ACC112 (cell line): Measurements from ENCODE around the gene ENO2.

Source experiments
- H2AFZ ChIP-seq: fragments of 200-600 bp; sonication (generic); one replicate; pipeline ENCODE4 v1.6.0; 2017; ENCODE audit warnings: antibody characterized with exemption, low read length; ENCODE audit not compliant: unreplicated experiment
- H3K27ac ChIP-seq: fragments of 200-600 bp; sonication (generic); 2 replicates; pipeline ENCODE4 v1.5.1; 2014; ENCODE audit warnings: low read depth, mild to moderate bottlenecking, antibody characterized with exemption, low read length, moderate library complexity
- H3K27me3 ChIP-seq: fragments of 200-600 bp; sonication (generic); 2 replicates; pipeline ENCODE4 v1.6.1; 2014; ENCODE audit warnings: mild to moderate bottlenecking, antibody characterized with exemption, low read length, moderate library complexity, mixed read lengths; ENCODE audit not compliant: insufficient read depth
- H3K36me3 ChIP-seq: fragments of 200-600 bp; sonication (generic); 2 replicates; pipeline ENCODE4 v1.6.1; 2016; ENCODE audit warnings: mild to moderate bottlenecking, antibody characterized with exemption, low read length, moderate library complexity, mixed read lengths; ENCODE audit not compliant: insufficient read depth
- H3K4me1 ChIP-seq: fragments of 200-600 bp; sonication (generic); one replicate; pipeline ENCODE4 v1.6.1; 2016; ENCODE audit warnings: low read length, mixed read lengths; ENCODE audit not compliant: insufficient read depth, unreplicated experiment, control insufficient read depth
- H3K4me3 ChIP-seq: fragments of 200-600 bp; sonication (generic); 2 replicates; pipeline ENCODE4 v1.5.1; 2014; ENCODE audit warnings: mild to moderate bottlenecking, low read depth, low read length
- H3K79me2 ChIP-seq: fragments of 200-600 bp; sonication (generic); one replicate; pipeline ENCODE4 v1.6.0; 2016; ENCODE audit warnings: low read length; ENCODE audit not compliant: control insufficient read depth, unreplicated experiment, insufficient read depth

ENO2 gene

GRCh38 chr12:6925540-6926279, 11.3 kb downstream of the ENO2 start:
- peaks cover 38% of the 10 kb centered on the region for H3K79me2 ChIP-seq
- peaks cover 38% of the 10 kb centered on the region for H3K4me1 ChIP-seq
- H3K4me3 ChIP-seq, result peak overlapping the region; percentile 83
- H2AFZ ChIP-seq, result no peak overlapping the region
- H3K27me3 ChIP-seq, result no peaks in the 10 kb centered on the region
- no peaks in the 10 kb centered on the region for H3K36me3 ChIP-seq
- peak overlapping the region; percentile 85 for H3K27ac ChIP-seq

DNA sequence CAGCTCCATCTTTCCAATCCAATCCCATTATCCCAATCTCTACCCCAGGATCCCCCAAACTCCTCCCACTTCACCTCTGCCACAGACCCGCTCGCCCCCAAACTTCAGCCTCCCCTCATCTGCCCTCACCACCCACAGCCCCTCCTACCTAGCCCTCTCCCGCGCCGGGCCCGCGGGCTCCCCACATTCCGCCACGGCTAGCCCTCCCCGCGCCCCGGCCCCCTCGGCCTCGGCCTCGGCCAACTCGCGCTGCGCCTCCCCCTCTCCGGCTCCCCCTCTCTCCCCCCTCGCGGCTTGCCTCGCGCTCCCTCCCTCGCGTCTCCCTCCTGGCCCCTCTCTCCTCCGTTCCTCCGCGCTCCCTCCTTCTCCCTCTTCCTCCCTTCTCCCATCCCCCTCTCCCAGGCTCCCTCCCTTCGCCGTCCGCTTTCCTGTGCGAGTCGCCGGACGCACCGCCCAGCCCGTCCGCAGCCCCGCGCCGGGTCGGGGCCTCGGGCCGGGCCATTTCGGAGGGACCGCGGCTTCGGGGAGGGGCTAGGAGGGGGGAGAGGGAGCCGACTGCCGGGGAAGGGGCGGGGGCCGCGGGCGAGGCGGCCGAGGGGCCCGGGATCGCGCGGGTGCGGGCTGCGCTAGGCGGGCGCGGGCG, 13.1 kb downstream of the ENO2 start, which contains the start of gene ATN1:
Gene ATN1 (plus strand): TSS at position 581 of the 643 bp plus-strand sequence. CDS start 6,043 bp downstream, outside the sequence.
- no peaks in the 10 kb centered on the region for H3K27me3 ChIP-seq
- H3K36me3 ChIP-seq, result peaks cover 3% of the 10 kb centered on the region; the same call in 1 of the 2 replicates
- H3K4me1 ChIP-seq, result peaks cover 48% of the 10 kb centered on the region
- peak within 1 kb of the TSS; percentile 99 for H3K4me3 ChIP-seq
- peak within 1 kb of the TSS; percentile 41 for H2AFZ ChIP-seq
- H3K79me2 ChIP-seq, result peaks cover 49% of the 10 kb centered on the region
- peak within 1 kb of the TSS; percentile 85 for H3K27ac ChIP-seq

DNA sequence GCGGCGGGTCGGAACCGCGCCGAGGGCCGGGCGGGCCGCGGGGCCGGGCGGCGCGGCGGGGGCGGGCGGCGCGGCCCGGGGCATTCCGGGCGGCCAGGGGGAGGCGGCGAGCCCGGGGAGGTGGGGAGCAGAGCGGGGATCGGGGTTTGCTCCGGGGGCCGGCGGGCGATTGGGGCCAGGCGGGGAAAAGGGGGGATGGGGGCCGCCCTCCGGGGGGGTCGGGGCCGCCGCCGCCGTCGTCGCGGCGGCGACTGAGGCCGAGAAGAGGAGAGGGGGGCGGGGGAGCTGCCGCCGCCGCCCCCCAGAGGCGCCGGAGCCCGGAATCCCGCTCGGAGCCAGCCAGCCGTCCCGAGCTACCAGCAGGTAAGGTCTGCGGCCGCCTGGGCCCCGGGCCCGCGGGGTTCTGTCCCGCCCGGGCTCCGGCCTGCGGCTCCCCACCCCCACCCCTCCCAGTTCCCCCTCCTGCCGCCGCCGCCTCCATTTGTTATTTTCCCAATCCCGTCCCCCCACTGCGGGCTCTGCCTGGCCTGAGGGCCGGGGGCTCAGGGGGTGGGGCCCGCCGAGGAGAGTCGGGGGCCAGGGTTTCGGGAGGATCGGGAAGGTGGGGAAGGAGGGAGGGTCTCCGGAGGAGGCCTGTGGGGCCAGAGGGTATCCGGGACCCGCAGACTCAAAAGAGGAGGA, 13.8 kb downstream of the ENO2 start:
- Histone ChIP-seq H3K27ac (peak overlapping the region; percentile 56), H3K79me2 (peaks cover 54% of the 10 kb centered on the region)

DNA sequence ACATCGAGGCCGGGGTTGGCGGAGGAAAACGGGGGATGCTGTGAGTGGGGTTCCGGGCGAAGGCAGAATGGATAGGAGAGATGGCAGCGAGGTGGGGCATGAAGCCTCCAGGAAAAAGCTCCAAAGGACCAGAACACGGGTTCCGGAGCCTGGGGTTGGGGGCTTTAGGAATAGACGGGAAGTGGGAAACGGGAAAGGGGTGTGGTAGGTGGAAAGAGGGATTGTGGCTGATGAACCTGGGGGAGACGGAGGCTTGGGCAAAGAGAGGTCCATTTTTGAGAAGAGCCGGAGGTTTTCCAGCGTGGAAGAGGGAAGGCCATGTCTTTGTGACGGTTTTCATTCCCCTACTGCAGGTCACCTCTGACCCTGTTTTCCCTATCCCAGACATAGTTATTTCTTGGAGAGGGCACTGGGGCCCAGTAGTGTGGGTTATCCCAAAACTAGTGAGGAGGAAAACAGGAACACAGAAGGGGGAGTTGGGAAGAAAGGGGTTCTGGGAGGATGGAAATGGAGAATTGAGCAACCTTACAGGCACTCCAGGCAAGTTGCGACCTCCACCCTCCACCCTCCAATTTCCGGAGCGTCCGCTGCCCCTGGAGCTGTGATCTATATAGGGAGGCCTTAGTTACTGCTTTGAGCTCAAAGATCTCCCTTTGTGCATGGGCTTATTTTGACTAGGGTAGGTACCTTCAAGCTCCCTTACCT, 14.5 kb downstream of the ENO2 start:
- H3K79me2 ChIP-seq, result peaks cover 57% of the 10 kb centered on the region
- peaks cover 61% of the 10 kb centered on the region for H3K4me1 ChIP-seq
- peak overlapping the region; percentile 56 for H3K27ac ChIP-seq
- no peak overlapping the region for H2AFZ ChIP-seq
- H3K36me3 ChIP-seq, result peaks cover 7% of the 10 kb centered on the region; the same call in 1 of the 2 replicates
- H3K4me3 ChIP-seq, result peak overlapping the region; percentile 99
- no peaks in the 10 kb centered on the region for H3K27me3 ChIP-seq

More for the DNA sequence above, 13.8 kb downstream of the ENO2 start:
- Histone ChIP-seq H3K36me3 (peaks cover 7% of the 10 kb centered on the region; the same call in 1 of the 2 replicates), H3K4me1 (peaks cover 54% of the 10 kb centered on the region), H3K4me3 (peak overlapping the region; percentile 99), H3K27me3 (no peaks in the 10 kb centered on the region), H2AFZ (no peak overlapping the region)

DNA sequence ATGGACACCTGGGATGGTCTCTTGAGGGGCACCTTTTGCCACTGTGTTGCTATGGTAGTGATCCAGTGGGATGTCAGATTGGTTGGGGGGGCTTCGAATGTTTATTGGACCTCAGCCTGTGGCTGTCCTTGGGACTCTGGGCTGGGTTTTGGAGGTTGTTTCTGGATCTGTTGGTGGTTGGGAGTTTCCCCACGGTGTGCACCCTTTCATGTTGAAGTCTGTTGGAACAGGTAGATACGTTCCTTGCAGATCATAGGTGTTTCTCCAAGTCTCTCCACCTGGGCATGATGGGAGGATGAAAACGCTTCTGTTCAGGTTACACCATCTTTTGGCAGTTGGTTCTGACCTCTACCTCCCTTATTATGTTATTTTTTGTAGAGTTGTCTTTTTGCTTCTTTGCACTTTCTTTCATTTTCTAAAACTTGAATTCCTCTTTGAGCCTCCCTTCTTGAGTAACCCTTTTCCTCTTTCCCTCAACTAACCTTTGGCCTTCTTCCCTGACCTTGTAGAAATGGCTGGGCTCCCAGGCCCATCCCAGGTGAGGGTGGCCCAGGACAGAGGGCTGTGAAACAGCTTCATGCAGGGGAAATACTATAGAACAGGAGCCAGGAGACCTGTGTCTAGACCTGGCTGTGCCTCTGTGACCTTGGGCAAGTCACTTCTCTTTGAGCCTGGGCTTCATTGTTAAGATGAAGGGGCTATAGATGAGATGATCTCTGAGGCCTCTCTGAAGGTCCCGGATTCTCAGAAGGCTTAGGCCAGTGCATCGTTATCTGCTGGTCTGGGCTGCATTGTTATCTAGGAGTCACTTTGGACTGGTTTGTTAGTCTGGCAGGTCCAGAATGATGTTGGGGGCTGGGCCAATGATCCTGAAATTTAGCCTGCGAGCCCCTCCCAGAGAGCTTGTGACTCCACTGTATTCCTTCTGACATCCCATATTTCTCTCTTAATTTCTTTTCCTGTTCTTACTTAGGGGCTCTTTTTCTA, 15.4 kb downstream of the ENO2 start:
- Histone ChIP-seq H3K27me3 (no peaks in the 10 kb centered on the region), H2AFZ (no peak overlapping the region), H3K27ac (no peak overlapping the region), H3K36me3 (peaks cover 7% of the 10 kb centered on the region; the same call in 1 of the 2 replicates), H3K79me2 (peaks cover 60% of the 10 kb centered on the region), H3K4me3 (peak overlapping the region; percentile 99), H3K4me1 (peaks cover 66% of the 10 kb centered on the region)

GRCh38 chr12:6932766-6933165, 18.4 kb downstream of the ENO2 start:
- Histone ChIP-seq H3K36me3 (peaks cover 7% of the 10 kb centered on the region; the same call in 1 of the 2 replicates), H3K79me2 (peaks cover 46% of the 10 kb centered on the region), H3K4me1 (peaks cover 62% of the 10 kb centered on the region), H2AFZ (no peak overlapping the region), H3K27ac (peak overlapping the region; percentile 36), H3K4me3 (no peak overlapping the region), H3K27me3 (no peaks in the 10 kb centered on the region)

DNA sequence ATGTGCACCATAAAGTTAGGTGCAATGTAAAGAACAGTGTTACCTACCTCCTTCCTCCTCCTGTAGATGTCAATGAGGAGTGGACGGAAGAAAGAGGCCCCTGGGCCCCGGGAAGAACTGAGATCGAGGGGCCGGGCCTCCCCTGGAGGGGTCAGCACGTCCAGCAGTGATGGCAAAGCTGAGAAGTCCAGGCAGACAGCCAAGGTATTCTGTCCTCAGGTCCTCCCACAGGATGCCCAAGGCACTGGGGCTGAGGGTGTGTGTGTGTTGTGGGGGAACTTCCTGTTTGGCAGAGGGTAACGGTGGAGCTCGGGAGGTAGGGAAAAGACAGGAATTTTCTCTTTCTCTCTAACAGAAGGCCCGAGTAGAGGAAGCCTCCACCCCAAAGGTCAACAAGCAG, 19.7 kb downstream of the ENO2 start:
- H3K4me1 ChIP-seq, result peaks cover 65% of the 10 kb centered on the region
- H3K79me2 ChIP-seq, result peaks cover 36% of the 10 kb centered on the region
- H3K36me3 ChIP-seq, result peaks cover 7% of the 10 kb centered on the region; the same call in 1 of the 2 replicates
- H3K27me3 ChIP-seq, result no peaks in the 10 kb centered on the region
- 0 out of 2 replicates have a peak overlapping the region, but pooled peaks have one; percentile 6 for H3K4me3 ChIP-seq
- H2AFZ ChIP-seq, result no peak overlapping the region
- peak overlapping the region; percentile 75 for H3K27ac ChIP-seq

DNA sequence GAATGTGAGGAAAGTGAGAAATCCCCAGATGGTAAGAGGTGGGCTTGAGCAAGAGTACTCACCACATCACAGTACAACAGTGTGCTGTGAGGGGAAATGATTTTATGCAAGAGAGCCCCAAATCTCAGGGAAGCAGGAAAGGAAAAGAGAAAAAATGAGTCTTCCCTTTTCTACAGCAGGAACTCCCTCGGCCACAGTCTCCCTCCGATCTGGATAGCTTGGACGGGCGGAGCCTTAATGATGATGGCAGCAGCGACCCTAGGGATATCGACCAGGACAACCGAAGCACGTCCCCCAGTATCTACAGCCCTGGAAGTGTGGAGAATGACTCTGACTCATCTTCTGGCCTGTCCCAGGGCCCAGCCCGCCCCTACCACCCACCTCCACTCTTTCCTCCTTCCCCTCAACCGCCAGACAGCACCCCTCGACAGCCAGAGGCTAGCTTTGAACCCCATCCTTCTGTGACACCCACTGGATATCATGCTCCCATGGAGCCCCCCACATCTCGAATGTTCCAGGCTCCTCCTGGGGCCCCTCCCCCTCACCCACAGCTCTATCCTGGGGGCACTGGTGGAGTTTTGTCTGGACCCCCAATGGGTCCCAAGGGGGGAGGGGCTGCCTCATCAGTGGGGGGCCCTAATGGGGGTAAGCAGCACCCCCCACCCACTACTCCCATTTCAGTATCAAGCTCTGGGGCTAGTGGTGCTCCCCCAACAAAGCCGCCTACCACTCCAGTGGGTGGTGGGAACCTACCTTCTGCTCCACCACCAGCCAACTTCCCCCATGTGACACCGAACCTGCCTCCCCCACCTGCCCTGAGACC, 21.2 kb downstream of the ENO2 start:
- H3K4me1 ChIP-seq, result peaks cover 56% of the 10 kb centered on the region
- no peak overlapping the region for H3K4me3 ChIP-seq
- H3K27ac ChIP-seq, result peak overlapping the region; percentile 75
- H2AFZ ChIP-seq, result no peak overlapping the region
- H3K27me3 ChIP-seq, result no peaks in the 10 kb centered on the region
- H3K79me2 ChIP-seq, result peaks cover 22% of the 10 kb centered on the region
- peaks cover 7% of the 10 kb centered on the region; the same call in 1 of the 2 replicates for H3K36me3 ChIP-seq

DNA sequence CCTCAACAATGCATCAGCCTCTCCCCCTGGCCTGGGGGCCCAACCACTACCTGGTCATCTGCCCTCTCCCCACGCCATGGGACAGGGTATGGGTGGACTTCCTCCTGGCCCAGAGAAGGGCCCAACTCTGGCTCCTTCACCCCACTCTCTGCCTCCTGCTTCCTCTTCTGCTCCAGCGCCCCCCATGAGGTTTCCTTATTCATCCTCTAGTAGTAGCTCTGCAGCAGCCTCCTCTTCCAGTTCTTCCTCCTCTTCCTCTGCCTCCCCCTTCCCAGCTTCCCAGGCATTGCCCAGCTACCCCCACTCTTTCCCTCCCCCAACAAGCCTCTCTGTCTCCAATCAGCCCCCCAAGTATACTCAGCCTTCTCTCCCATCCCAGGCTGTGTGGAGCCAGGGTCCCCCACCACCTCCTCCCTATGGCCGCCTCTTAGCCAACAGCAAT, 21.8 kb downstream of the ENO2 start:
- Histone ChIP-seq H3K27me3 (no peaks in the 10 kb centered on the region), H3K36me3 (peaks cover 7% of the 10 kb centered on the region; the same call in 1 of the 2 replicates), H2AFZ (no peak overlapping the region), H3K27ac (peak overlapping the region; percentile 75; the same call in 1 of the 2 replicates), H3K4me1 (peaks cover 52% of the 10 kb centered on the region), H3K79me2 (peaks cover 18% of the 10 kb centered on the region), H3K4me3 (no peak overlapping the region)
